HEK293 (cell line): Measurements from ENCODE around the gene DOK7.

ENCODE experiments used
- CTCF ChIA-PET: fragments of 350-600 bp; formaldehyde crosslinking; extraction: SDS; loops from one replicate; lab custom pipeline; 2021; ENCODE audit warnings: antibody characterized with exemption; lab: Yijun Ruan, JAX
- POLR2A ChIA-PET: fragments of 300-600 bp; formaldehyde crosslinking; extraction: SDS; loops from one replicate; lab custom pipeline; 2020; ENCODE audit warnings: antibody characterized with exemption, inconsistent platforms; lab: Yijun Ruan, JAX
- H3K27ac ChIP-seq: fragments of 200-500 bp; sonication (Bioruptor generic); 2 replicates; pipeline ENCODE4 v1.5.1; 2014; ENCODE audit warnings: low read depth, low read length, control low read depth, inconsistent platforms; ENCODE audit errors: extremely low read depth
- H3K36me3 ChIP-seq, 2 experiments: fragments of 200-500 bp in 1 of 2; sonication (Bioruptor generic) in 1 of 2; 1 replicate in 1 of 2; 2 replicates in 1 of 2; pipeline ENCODE4 v1.5.1; 2014 to 2017; ENCODE audit warnings: inconsistent platforms in 2 of 2, low read length in 2 of 2; ENCODE audit not compliant: control insufficient read depth in 2 of 2, insufficient read depth in 1 of 2
- H3K4me1 ChIP-seq: fragments of 200-500 bp; sonication (Bioruptor generic); 2 replicates; pipeline ENCODE4 v1.5.1; 2014; ENCODE audit warnings: mild to moderate bottlenecking, low read length, inconsistent platforms; ENCODE audit not compliant: control insufficient read depth, insufficient read depth
- H3K4me3 ChIP-seq: 2 replicates; pipeline ENCODE4 v1.5.1; 2011; ENCODE audit warnings: low read depth, mild to moderate bottlenecking, control low read depth, low read length, moderate library complexity
- H3K9me3 ChIP-seq: fragments of 200-500 bp; sonication (Bioruptor generic); 2 replicates; pipeline ENCODE4 v1.5.1; 2014; ENCODE audit warnings: low read depth, low read length, inconsistent platforms; ENCODE audit not compliant: control insufficient read depth, insufficient read depth
- ATF2 ChIP-seq: fragments of 450-650 bp; formaldehyde crosslinking; IDR thresholded peaks from 2 replicates; pipeline ENCODE4 v1.5.1; 2016; ENCODE audit warnings: missing biosample characterization, missing genetic modification characterization, low read depth
- EGR2 ChIP-seq: fragments of 450-650 bp; formaldehyde crosslinking; IDR thresholded peaks from 2 replicates; pipeline ENCODE4 v1.5.1; 2016; ENCODE audit warnings: low read depth, missing biosample characterization, missing genetic modification characterization
- GLIS1 ChIP-seq: fragments of 450-650 bp; formaldehyde crosslinking; IDR thresholded peaks from 2 replicates; pipeline ENCODE4 v1.5.1; 2016; ENCODE audit warnings: missing biosample characterization, missing genetic modification characterization
- IKZF3 ChIP-seq: fragments of 450-650 bp; IDR thresholded peaks from 2 replicates; pipeline ENCODE4 v1.5.0; 2018; ENCODE audit warnings: missing biosample characterization, mild to moderate bottlenecking, missing genetic modification characterization, moderate library complexity
- INSM2 ChIP-seq: fragments of 450-650 bp; formaldehyde crosslinking; IDR thresholded peaks from 2 replicates; pipeline ENCODE4 v1.5.1; 2016; ENCODE audit warnings: missing biosample characterization, missing genetic modification characterization
- KLF1 ChIP-seq: fragments of 450-650 bp; formaldehyde crosslinking; IDR thresholded peaks from 2 replicates; pipeline ENCODE4 v1.5.1; 2016; ENCODE audit warnings: missing biosample characterization, missing genetic modification characterization
- OVOL3 ChIP-seq: fragments of 450-650 bp; formaldehyde crosslinking; IDR thresholded peaks from 2 replicates; pipeline ENCODE4 v1.5.1; 2016; ENCODE audit warnings: missing biosample characterization, missing genetic modification characterization
- PRDM10 ChIP-seq: fragments of 450-650 bp; formaldehyde crosslinking; IDR thresholded peaks from 2 replicates; pipeline ENCODE4 v1.5.1; 2016; ENCODE audit warnings: missing biosample characterization, missing genetic modification characterization
- SCRT2 ChIP-seq: fragments of 450-650 bp; formaldehyde crosslinking; IDR thresholded peaks from 2 replicates; pipeline ENCODE4 v1.5.1; 2016; ENCODE audit warnings: missing biosample characterization, missing genetic modification characterization
- ZBTB21 ChIP-seq: fragments of 450-650 bp; formaldehyde crosslinking; IDR thresholded peaks from 2 replicates; pipeline ENCODE4 v1.5.1; 2017; ENCODE audit warnings: missing biosample characterization, missing genetic modification characterization
- ZFP37 ChIP-seq: fragments of 450-650 bp; formaldehyde crosslinking; IDR thresholded peaks from 2 replicates; pipeline ENCODE4 v1.5.1; 2016; ENCODE audit warnings: missing biosample characterization, missing genetic modification characterization
- ZNF121 ChIP-seq: fragments of 450-650 bp; formaldehyde crosslinking; IDR thresholded peaks from 2 replicates; pipeline ENCODE4 v1.5.1; 2016; ENCODE audit warnings: missing biosample characterization, missing genetic modification characterization
- ZNF132 ChIP-seq: fragments of 450-650 bp; formaldehyde crosslinking; IDR thresholded peaks from 2 replicates; pipeline ENCODE4 v1.5.1; 2017; ENCODE audit warnings: missing biosample characterization, missing genetic modification characterization, borderline replicate concordance
- ZNF155 ChIP-seq: fragments of 450-650 bp; formaldehyde crosslinking; IDR thresholded peaks from 2 replicates; pipeline ENCODE4 v1.5.1; 2016; ENCODE audit warnings: missing biosample characterization, missing genetic modification characterization
- ZNF404 ChIP-seq: fragments of 450-650 bp; formaldehyde crosslinking; IDR thresholded peaks from 2 replicates; pipeline ENCODE4 v1.5.1; 2017; ENCODE audit warnings: missing biosample characterization, missing genetic modification characterization
- ZNF529 ChIP-seq: fragments of 450-650 bp; formaldehyde crosslinking; IDR thresholded peaks from 2 replicates; pipeline ENCODE4 v1.5.1; 2017; ENCODE audit warnings: missing genetic modification characterization, missing biosample characterization; ENCODE audit not compliant: insufficient replicate concordance
- ZNF558 ChIP-seq: fragments of 450-650 bp; formaldehyde crosslinking; IDR thresholded peaks from 2 replicates; pipeline ENCODE4 v1.5.1; 2016; ENCODE audit warnings: missing biosample characterization, missing genetic modification characterization
- ZNF560 ChIP-seq: fragments of 450-650 bp; formaldehyde crosslinking; IDR thresholded peaks from 2 replicates; pipeline ENCODE4 v1.5.1; 2017; ENCODE audit warnings: missing biosample characterization, missing genetic modification characterization, borderline replicate concordance
- ZNF571 ChIP-seq: fragments of 450-650 bp; formaldehyde crosslinking; IDR thresholded peaks from 2 replicates; pipeline ENCODE4 v1.5.0; 2017; ENCODE audit warnings: missing biosample characterization, missing genetic modification characterization

DOK7 gene

DNA sequence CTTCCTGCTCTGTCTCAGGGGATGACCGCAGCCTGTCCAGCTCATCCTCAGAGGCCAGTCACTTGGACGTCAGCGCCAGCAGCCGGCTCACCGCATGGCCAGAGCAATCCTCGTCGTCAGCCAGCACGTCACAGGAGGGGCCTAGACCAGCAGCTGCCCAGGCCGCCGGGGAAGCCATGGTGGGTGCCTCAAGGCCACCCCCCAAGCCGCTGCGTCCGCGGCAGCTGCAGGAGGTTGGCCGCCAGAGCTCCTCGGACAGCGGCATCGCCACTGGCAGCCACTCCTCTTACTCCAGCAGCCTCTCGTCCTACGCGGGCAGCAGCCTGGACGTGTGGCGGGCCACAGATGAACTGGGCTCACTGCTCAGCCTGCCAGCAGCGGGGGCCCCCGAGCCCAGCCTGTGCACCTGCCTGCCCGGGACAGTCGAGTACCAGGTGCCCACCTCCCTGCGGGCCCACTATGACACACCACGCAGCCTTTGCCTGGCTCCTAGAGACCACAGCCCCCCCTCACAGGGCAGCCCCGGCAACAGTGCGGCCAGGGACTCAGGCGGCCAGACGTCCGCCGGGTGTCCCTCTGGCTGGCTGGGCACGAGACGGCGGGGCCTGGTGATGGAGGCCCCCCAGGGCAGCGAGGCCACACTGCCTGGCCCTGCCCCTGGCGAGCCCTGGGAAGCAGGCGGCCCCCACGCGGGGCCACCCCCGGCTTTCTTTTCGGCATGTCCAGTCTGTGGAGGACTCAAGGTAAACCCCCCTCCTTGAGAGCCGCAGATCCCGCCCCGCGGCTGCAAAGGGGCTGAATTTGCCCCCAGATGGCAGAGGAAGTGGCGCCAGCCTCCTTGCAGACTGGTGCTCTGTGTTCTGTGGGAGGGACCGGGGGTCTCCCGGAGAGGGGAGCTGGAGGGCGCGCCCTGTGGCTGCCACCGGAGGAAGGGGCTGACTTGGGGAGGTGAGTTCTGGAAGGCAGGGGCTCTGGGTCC, 29.9 kb downstream of the DOK7 start (continued):
- TF ChIP-seq ZNF529 (no peak), IKZF3 (no peak), ZNF132 (tag by site-specific recombination) (no peak), ZNF571 (no peak), ZNF121 (tag by site-specific recombination) (no peak)

DNA sequence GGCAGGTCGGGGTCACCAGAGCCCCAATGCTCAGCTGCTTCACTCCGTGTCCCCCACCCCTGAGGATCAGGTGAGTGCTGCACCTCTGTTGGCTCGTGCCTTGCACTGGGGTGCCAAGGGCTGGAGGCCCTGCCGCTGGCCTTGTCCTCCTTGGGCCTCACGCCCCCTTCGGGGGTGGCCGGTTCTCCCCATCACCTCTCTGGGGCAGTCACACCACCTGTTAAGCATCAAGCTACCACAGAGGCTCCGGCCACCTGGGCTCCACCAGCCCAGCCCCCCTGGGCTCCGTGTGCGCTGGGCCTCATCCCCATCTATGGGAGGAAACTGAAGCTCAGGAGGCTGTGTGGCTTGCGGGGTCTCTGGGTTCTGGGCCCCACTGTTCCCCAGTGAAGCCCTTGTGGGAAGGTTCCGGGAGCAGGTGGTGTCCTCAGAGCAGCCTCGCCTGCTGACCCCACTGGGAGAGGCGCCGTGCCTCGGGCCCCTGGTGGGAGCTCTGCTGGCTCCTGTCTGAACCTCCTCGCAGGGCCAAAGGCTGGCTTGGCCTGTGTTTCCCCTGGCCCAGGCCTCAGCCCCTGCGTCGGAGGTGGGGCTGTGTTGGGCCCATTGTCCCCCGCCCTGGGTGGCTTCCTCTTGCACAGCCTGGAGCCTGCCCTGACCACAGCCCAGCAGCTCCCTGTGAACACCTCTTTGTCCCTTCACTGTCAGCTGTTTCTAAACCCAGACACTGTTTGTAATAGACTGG, 30.8 kb downstream of the DOK7 start:
- no peaks in the 10 kb centered on the region for H3K4me1 ChIP-seq
- TF ChIP-seq ZNF132 (tag by site-specific recombination) (no peak), SCRT2 (tag by site-specific recombination) (no peak), GLIS1 (no peak), INSM2 (tag by site-specific recombination) (no peak), ZNF404 (tag by site-specific recombination) (no peak), ZNF558 (tag by site-specific recombination) (no peak), PRDM10 (tag by site-specific recombination) (no peak), ZNF155 (tag by site-specific recombination) (no peak), OVOL3 (no peak), ZNF560 (tag by site-specific recombination) (no peak), ATF2 (tag by site-specific recombination) (no peak), ZFP37 (tag by site-specific recombination) (no peak), EGR2 (tag by site-specific recombination) (no peak), ZBTB21 (tag by site-specific recombination) (no peak), KLF1 (no peak)
- no peak overlapping the region for H3K4me3 ChIP-seq
- ChIA-PET CTCF (interaction anchor here (0.5 kb wide), 1 partner anchor 842 kb away, joined by 4 read pairs; no protein-coding TSS in a partner anchor), POLR2A (no interaction called here)
- H3K36me3 ChIP-seq, result no peaks in the 10 kb centered on the region
- H3K27ac ChIP-seq, result no peak overlapping the region
- H3K9me3 ChIP-seq, result no peaks in the 10 kb centered on the region
